Activated T-helper 2 cell treated with anti-CD3 and anti-CD28 coated beads, Interferon-gamma antibody, Interleukin-2, Interleukin-4, amounts not matched to agents 10 μg/mL and 5 μg/mL and 100 μg/mL, durations not matched to agents 14 hours and 24 hours and 36 hours (primary cell): ENCODE data around the gene CCL3. TPM values are rescaled to one million over a fixed set of nuclear protein-coding genes. Genes with fewer than 3 reads are reported as not detected.
"Not testable (repeated sequence)": the region's sequence is repeated elsewhere in the genome, so short reads cannot be mapped to it uniquely, and the experiment has no call there.

Experiments
- DNase-seq: peaks from one replicate; pipeline ENCODE4 v3.0.0; 2021; ENCODE audit warnings: low spot score
- H3K27ac Mint-ChIP-seq: one replicate; pipeline ENCODE4 v1.8.0; 2021; ENCODE audit warnings: mixed read lengths
- H3K27me3 Mint-ChIP-seq: one replicate; pipeline ENCODE4 v1.8.0; 2021; ENCODE audit warnings: low read depth, mixed read lengths
- H3K36me3 Mint-ChIP-seq: one replicate; pipeline ENCODE4 v1.8.0; 2021; ENCODE audit warnings: low read depth, mixed read lengths
- H3K4me1 Mint-ChIP-seq: one replicate; pipeline ENCODE4 v1.8.0; 2021; ENCODE audit warnings: low read depth, mixed read lengths
- H3K4me3 Mint-ChIP-seq: one replicate; pipeline ENCODE4 v1.8.0; 2021; ENCODE audit warnings: low read depth, mild to moderate bottlenecking, moderate library complexity, mixed read lengths
- H3K9me3 Mint-ChIP-seq: one replicate; pipeline ENCODE4 v1.8.0; 2021; ENCODE audit warnings: mixed read lengths
- intact Hi-C: fragments of 100-400 bp; cut with micrococcal nuclease; formaldehyde crosslinking; loops from one replicate; pipeline ENCODE4 v1.15.1; 2023
- total RNA-seq: library from RNA; stranded (reverse); gene quantifications from 2 replicates; pipeline ENCODE4 v1.2.3, GENCODE V29; 2022

The CCL3 gene
- total RNA-seq, 1 donor from 2014 or later, result 218 TPM

- Mint-ChIP-seq H3K27me3 (peaks cover 6% of the 10 kb centered on the region), H3K4me1 (no peaks in the 10 kb centered on the region), H3K36me3 (no peaks in the 10 kb centered on the region), H3K9me3 (peaks cover 18% of the 10 kb centered on the region), H3K27ac (no peak overlapping the region), H3K4me3 (no peak overlapping the region)
- intact Hi-C loops, result no loop called here
- no peak for DNase-seq
Measured at GRCh38 chr17:36127199-36127893, 37.4 kb upstream of the CCL3 start.

DNA sequence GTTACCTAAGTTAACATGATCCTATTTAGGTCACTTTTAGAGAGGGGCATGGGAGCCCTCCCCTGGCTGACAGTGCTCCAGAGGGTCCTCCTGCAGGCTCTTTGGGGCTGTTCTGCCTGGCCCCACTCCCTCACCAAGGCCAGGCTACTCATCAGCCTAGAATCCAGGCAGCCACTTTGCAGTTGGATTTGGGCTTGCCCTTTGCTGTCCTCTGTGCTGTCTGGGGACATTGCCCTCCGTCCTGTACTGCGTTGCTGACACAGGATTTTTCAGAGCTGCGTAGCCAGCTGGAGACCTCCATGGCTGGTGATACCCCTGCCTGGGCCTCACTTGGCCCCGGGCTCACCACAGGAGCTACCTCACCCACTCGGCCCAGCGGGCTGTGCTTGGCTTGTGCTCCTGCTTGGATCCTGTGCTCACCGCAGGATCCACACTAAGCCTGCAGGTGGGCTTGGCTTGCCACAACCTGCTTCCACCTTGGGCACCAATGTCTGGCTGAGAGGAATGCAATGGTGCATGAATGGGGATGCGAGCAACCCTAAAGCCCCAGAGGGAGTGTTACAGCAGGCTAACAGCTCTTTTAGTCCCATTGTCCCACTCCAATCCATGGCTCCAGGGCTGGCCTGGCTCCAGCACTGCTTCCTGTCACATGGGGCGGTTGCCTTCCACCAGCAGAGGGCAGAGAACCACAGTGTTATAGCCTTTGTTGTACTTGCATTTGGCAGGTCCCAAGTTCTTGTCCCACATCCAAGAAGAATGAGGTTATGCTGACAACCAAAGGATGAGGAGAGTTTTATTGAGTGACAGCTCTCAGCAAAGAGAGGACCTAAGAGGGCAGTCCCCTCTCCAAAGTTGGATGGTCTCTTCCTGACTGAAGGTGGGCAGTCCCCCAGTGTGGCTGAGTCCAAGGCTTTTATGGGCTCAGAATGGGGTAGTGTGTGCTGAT, 35.2 kb upstream of the CCL3 start:
- Mint-ChIP-seq H3K27ac (no peak overlapping the region), H3K4me3 (no peak overlapping the region), H3K4me1 (no peaks in the 10 kb centered on the region), H3K36me3 (no peaks in the 10 kb centered on the region), H3K27me3 (peaks cover 3% of the 10 kb centered on the region), H3K9me3 (peaks cover 21% of the 10 kb centered on the region)
- intact Hi-C loops, result no loop called here
- no peak for DNase-seq

- Mint-ChIP-seq H3K36me3 (no peaks in the 10 kb centered on the region), H3K9me3 (peaks cover 23% of the 10 kb centered on the region), H3K4me1 (peaks cover under 1% of the 10 kb centered on the region), H3K27ac (no peak overlapping the region), H3K4me3 (no peak overlapping the region), H3K27me3 (no peaks in the 10 kb centered on the region)
- no peak for DNase-seq
- intact Hi-C loops, result no loop called here
Measured at GRCh38 chr17:36123431-36123830, 33.5 kb upstream of the CCL3 start.

DNA sequence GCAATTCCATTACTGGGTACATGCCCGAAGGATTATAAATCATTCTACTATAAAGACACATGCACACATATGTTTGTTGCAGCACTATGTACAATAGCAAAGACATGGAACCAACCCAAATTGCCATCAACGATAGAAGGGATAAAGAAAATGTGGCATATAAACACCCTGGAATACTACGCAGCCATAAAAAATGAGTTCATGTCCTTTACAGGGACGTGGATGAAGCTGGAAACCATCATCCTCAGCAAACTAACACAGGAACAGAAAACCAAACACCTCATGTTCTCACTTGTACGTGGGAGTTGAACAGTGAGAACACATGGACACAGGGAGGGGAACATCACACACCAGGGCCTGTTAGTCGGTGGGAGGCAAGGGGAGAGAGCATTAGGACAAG, 31.2 kb upstream of the CCL3 start:
- H3K27ac Mint-ChIP-seq, H3K36me3 Mint-ChIP-seq, DNase-seq, H3K4me3 Mint-ChIP-seq, intact Hi-C loops, H3K27me3 Mint-ChIP-seq: not testable (repeated sequence)
- H3K9me3 Mint-ChIP-seq, result peaks cover 12% of the 10 kb centered on the region
- peaks cover 11% of the 10 kb centered on the region for H3K4me1 Mint-ChIP-seq

- no peaks in the 10 kb centered on the region for H3K36me3 Mint-ChIP-seq
- H3K4me3 Mint-ChIP-seq, result no peak overlapping the region
- peaks cover 11% of the 10 kb centered on the region for H3K4me1 Mint-ChIP-seq
- peaks cover 6% of the 10 kb centered on the region for H3K9me3 Mint-ChIP-seq
- no peak overlapping the region for H3K27ac Mint-ChIP-seq
- no peaks in the 10 kb centered on the region for H3K27me3 Mint-ChIP-seq
- intact Hi-C loops, result no loop called here
- no peak for DNase-seq
Measured at GRCh38 chr17:36120221-36120620, 30.3 kb upstream of the CCL3 start.

- Mint-ChIP-seq H3K27me3 (no peaks in the 10 kb centered on the region), H3K4me3 (no peak overlapping the region), H3K9me3 (peaks cover 6% of the 10 kb centered on the region), H3K36me3 (no peaks in the 10 kb centered on the region), H3K4me1 (peaks cover 11% of the 10 kb centered on the region), H3K27ac (no peak overlapping the region)
- intact Hi-C loops, result loop anchor here (1.0 kb wide), 1 partner anchor 46 kb away; no protein-coding TSS in a partner anchor
- no peak for DNase-seq
Measured at GRCh38 chr17:36118477-36119353, 28.8 kb upstream of the CCL3 start.

GRCh38 chr17:36117505-36118382, 27.8 kb upstream of the CCL3 start:
- DNase-seq, result no peak
- H3K27me3 Mint-ChIP-seq, result no peaks in the 10 kb centered on the region
- intact Hi-C loops, result loop anchor here (1.0 kb wide), 2 partner anchors 27 to 45 kb away; partner anchors contain the start of gene CCL3
- no peaks in the 10 kb centered on the region for H3K36me3 Mint-ChIP-seq
- peaks cover 11% of the 10 kb centered on the region for H3K4me1 Mint-ChIP-seq
- peak overlapping the region; percentile 44 for H3K27ac Mint-ChIP-seq
- H3K9me3 Mint-ChIP-seq, result peaks cover 6% of the 10 kb centered on the region
- no peak overlapping the region for H3K4me3 Mint-ChIP-seq

- intact Hi-C loops, H3K4me3 Mint-ChIP-seq: not testable (repeated sequence)
- peaks cover 10% of the 10 kb centered on the region for H3K9me3 Mint-ChIP-seq
Measured at GRCh38 chr17:36115649-36115977, 25.7 kb upstream of the CCL3 start.

GRCh38 chr17:36114971-36115648, 25.2 kb upstream of the CCL3 start:
- DNase-seq, H3K4me3 Mint-ChIP-seq, H3K27me3 Mint-ChIP-seq, H3K27ac Mint-ChIP-seq, H3K36me3 Mint-ChIP-seq, H3K9me3 Mint-ChIP-seq, intact Hi-C loops: not testable (repeated sequence)
- peaks cover 11% of the 10 kb centered on the region for H3K4me1 Mint-ChIP-seq

More at GRCh38 chr17:36115649-36115977, 25.7 kb upstream of the CCL3 start:
- peaks cover 11% of the 10 kb centered on the region for H3K4me1 Mint-ChIP-seq
- not testable (repeated sequence) for H3K36me3 Mint-ChIP-seq, DNase-seq, H3K27ac Mint-ChIP-seq, H3K27me3 Mint-ChIP-seq

DNA sequence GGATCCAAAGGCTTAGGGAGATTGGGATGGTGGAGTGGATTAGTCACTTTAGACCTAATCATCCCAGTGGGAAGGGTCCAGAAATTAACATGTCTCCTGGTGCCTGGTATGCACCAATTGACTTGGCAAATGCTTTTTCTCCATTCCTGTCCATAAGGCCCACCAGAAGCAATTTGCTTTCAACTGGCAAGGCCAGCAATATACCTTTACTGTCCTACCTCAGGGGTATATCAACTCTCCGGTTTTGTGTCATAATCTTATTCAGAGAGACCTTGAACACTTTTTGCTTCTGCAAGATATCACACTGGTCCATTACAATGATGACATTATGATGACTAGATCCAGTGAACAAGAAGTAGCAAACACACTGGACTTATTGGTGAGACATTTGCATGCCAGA, 23.2 kb upstream of the CCL3 start:
- H3K4me1 Mint-ChIP-seq, H3K27me3 Mint-ChIP-seq, H3K9me3 Mint-ChIP-seq, intact Hi-C loops, DNase-seq, H3K27ac Mint-ChIP-seq, H3K36me3 Mint-ChIP-seq, H3K4me3 Mint-ChIP-seq: not testable (repeated sequence)

DNA sequence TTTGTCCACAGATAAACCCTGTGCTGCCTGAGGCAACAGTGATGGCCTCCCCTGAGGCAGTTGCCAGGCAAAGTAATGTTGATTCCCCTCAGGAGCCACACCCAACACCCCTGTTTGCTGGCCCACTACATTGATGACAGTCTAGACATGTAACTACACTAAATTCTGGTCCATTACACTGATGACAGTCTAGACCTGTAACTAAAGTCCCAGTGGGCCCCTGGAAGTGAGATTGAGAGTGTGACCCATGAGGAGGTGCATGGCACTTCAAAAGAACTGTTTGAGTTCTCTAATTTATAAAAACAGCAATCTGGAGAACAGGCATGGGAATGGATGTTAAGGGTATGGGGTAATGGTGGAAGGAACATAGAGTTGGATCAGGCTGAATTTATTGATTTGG, 22.6 kb upstream of the CCL3 start:
- Mint-ChIP-seq H3K36me3 (no peaks in the 10 kb centered on the region), H3K27ac (no peak overlapping the region), H3K4me3 (no peak overlapping the region), H3K27me3 (peaks cover 3% of the 10 kb centered on the region), H3K9me3 (peaks cover 5% of the 10 kb centered on the region), H3K4me1 (peaks cover 4% of the 10 kb centered on the region)
- no peak for DNase-seq
- intact Hi-C loops, result no loop called here
